Loucy (cell line): ENCODE results near the gene KIAA1549.

ENCODE experiments used
- EZH2phosphoT487 ChIP-seq: fragments of 200-600 bp; IDR thresholded peaks from 2 replicates; pipeline ENCODE4 v1.6.1; 2018; ENCODE audit warnings: antibody characterized with exemption, mild to moderate bottlenecking, moderate library complexity, borderline replicate concordance
- TF ChIP-seq, protein P1 (sequence below): fragments of 200-600 bp; sonication (generic); conservative IDR thresholded peaks from 2 replicates; pipeline ENCODE4 v1.5.1; 2014; ENCODE audit warnings: mild to moderate bottlenecking, antibody characterized with exemption, low read length

- TF ChIP-seq, protein P1, sequence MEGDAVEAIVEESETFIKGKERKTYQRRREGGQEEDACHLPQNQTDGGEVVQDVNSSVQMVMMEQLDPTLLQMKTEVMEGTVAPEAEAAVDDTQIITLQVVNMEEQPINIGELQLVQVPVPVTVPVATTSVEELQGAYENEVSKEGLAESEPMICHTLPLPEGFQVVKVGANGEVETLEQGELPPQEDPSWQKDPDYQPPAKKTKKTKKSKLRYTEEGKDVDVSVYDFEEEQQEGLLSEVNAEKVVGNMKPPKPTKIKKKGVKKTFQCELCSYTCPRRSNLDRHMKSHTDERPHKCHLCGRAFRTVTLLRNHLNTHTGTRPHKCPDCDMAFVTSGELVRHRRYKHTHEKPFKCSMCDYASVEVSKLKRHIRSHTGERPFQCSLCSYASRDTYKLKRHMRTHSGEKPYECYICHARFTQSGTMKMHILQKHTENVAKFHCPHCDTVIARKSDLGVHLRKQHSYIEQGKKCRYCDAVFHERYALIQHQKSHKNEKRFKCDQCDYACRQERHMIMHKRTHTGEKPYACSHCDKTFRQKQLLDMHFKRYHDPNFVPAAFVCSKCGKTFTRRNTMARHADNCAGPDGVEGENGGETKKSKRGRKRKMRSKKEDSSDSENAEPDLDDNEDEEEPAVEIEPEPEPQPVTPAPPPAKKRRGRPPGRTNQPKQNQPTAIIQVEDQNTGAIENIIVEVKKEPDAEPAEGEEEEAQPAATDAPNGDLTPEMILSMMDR: no peak
- TF ChIP-seq EZH2phosphoT487: no peak
Observed at GRCh38 chr7:138832966-138833365, 148.2 kb downstream of the KIAA1549 start.
